Ishikawa (cell line): ENCODE data around the gene BEX3.

ENCODE experiments used
- EP300 ChIP-seq: IDR thresholded peaks from 2 replicates; pipeline ENCODE4 v1.6.1; 2012; ENCODE audit warnings: borderline replicate concordance
- FOXM1 ChIP-seq: IDR thresholded peaks from 2 replicates; pipeline ENCODE4 v1.6.1; 2012; ENCODE audit warnings: low read depth, borderline replicate concordance
- NFIC ChIP-seq: IDR thresholded peaks from 2 replicates; pipeline ENCODE4 v1.6.1; 2012
- RAD21 ChIP-seq: IDR thresholded peaks from 2 replicates; pipeline ENCODE4 v1.6.1; 2012; ENCODE audit warnings: low read depth
- TAF1 ChIP-seq: IDR thresholded peaks from 2 replicates; pipeline ENCODE4 v1.6.1; 2012; ENCODE audit warnings: low read depth, mild to moderate bottlenecking
- ZBTB7A ChIP-seq: IDR thresholded peaks from 2 replicates; pipeline ENCODE4 v1.6.1; 2012; ENCODE audit warnings: low read depth
- TF ChIP-seq, protein P1 (sequence below): IDR thresholded peaks from 2 replicates; pipeline ENCODE4 v1.6.1; 2012; ENCODE audit warnings: low read depth, mild to moderate bottlenecking
- TF ChIP-seq, protein P2 (sequence below): IDR thresholded peaks from 2 replicates; pipeline ENCODE4 v1.6.1; 2012

DNA sequence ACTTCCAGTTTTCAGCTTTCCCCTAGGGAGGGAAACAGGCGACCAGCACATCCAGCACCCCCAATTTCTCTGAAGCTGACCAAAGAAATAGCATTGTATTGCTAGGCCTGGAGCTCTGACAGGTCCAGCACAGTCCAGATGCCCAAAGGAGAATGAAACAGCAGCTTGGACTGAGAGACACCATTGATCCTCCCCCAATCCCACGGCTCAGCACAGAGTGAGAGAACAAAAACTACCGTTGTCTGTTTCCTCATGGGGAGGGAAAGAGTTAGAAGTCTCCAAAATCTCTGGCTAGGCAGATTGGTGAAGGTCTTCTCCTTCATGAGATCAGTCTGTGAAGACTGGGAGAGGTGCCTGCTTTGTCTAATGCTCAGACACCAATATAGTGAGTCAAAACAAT lies 37.7 kb upstream of the BEX3 start:
- TF ChIP-seq FOXM1 (no peak), EP300 (no peak), RAD21 (no peak), ZBTB7A (no peak), TAF1 (no peak), NFIC (no peak)
- TF ChIP-seq, protein P1, sequence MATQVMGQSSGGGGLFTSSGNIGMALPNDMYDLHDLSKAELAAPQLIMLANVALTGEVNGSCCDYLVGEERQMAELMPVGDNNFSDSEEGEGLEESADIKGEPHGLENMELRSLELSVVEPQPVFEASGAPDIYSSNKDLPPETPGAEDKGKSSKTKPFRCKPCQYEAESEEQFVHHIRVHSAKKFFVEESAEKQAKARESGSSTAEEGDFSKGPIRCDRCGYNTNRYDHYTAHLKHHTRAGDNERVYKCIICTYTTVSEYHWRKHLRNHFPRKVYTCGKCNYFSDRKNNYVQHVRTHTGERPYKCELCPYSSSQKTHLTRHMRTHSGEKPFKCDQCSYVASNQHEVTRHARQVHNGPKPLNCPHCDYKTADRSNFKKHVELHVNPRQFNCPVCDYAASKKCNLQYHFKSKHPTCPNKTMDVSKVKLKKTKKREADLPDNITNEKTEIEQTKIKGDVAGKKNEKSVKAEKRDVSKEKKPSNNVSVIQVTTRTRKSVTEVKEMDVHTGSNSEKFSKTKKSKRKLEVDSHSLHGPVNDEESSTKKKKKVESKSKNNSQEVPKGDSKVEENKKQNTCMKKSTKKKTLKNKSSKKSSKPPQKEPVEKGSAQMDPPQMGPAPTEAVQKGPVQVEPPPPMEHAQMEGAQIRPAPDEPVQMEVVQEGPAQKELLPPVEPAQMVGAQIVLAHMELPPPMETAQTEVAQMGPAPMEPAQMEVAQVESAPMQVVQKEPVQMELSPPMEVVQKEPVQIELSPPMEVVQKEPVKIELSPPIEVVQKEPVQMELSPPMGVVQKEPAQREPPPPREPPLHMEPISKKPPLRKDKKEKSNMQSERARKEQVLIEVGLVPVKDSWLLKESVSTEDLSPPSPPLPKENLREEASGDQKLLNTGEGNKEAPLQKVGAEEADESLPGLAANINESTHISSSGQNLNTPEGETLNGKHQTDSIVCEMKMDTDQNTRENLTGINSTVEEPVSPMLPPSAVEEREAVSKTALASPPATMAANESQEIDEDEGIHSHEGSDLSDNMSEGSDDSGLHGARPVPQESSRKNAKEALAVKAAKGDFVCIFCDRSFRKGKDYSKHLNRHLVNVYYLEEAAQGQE = no peak
- TF ChIP-seq, protein P2, sequence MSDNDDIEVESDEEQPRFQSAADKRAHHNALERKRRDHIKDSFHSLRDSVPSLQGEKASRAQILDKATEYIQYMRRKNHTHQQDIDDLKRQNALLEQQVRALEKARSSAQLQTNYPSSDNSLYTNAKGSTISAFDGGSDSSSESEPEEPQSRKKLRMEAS = no peak
